GM18867 (cell line): ENCODE measurements around the gene TYW5.
"Not testable (repeated sequence)": the region's sequence is repeated elsewhere in the genome, so short reads cannot be mapped to it uniquely, and the experiment has no call there.

Experiments
- ATAC-seq: cut with Tn5 transposase; IDR thresholded peaks from one replicate; pipeline ENCODE4 v1.9.1; 2021; ENCODE audit warnings: mild to moderate bottlenecking, moderate library complexity; ENCODE audit not compliant: unreplicated experiment

TYW5 gene

GRCh38 chr2:199923924-199924323 lies 31.4 kb downstream of the TYW5 start:
- no peak for ATAC-seq

GRCh38 chr2:199922856-199923255 lies 32.4 kb downstream of the TYW5 start:
- ATAC-seq = peak; percentile 52

GRCh38 chr2:199916980-199917379 lies 38.3 kb downstream of the TYW5 start:
- ATAC-seq = no peak

- no peak for ATAC-seq
Measured at GRCh38 chr2:199914372-199914958, 40.8 kb downstream of the TYW5 start.

GRCh38 chr2:199912553-199913114 lies 42.7 kb downstream of the TYW5 start:
- not testable (repeated sequence) for ATAC-seq

- no peak for ATAC-seq
Measured at GRCh38 chr2:199911877-199912161, 43.5 kb downstream of the TYW5 start.

GRCh38 chr2:199911052-199911876 lies 44.0 kb downstream of the TYW5 start, which contains the start of gene C2orf69:
Gene C2orf69, plus strand, starts transcription at chr2:199911293. Its CDS starts 146 bp downstream, at chr2:199911439.
- peak; percentile 93 for ATAC-seq

- no peak for ATAC-seq
Measured at GRCh38 chr2:199910338-199911051, 44.8 kb downstream of the TYW5 start.

- ATAC-seq = no peak
Measured at GRCh38 chr2:199907008-199907714, 48.1 kb downstream of the TYW5 start.

GRCh38 chr2:199903111-199903510 lies 52.2 kb downstream of the TYW5 start:
- no peak for ATAC-seq

GRCh38 chr2:199902486-199903110 lies 52.7 kb downstream of the TYW5 start:
- no peak for ATAC-seq

GRCh38 chr2:199901942-199902341 lies 53.3 kb downstream of the TYW5 start:
- ATAC-seq = no peak

- no peak for ATAC-seq
Measured at GRCh38 chr2:199896617-199897016, 58.7 kb downstream of the TYW5 start.

GRCh38 chr2:199895406-199895805 lies 59.9 kb downstream of the TYW5 start:
- ATAC-seq = no peak

GRCh38 chr2:199883474-199884212 lies 71.6 kb downstream of the TYW5 start:
- no peak for ATAC-seq

GRCh38 chr2:199882667-199883066 lies 72.6 kb downstream of the TYW5 start:
- no peak for ATAC-seq
